GM13977 (cell line): Measurements from ENCODE around the gene GLRX2.

Experiments used
- DNase-seq: peaks from one replicate; pipeline ENCODE4 v3.0.0; 2012; ENCODE audit warnings: low spot score
- in situ Hi-C: fragments of 300-500 bp; cut with MboI; formaldehyde crosslinking; loops from one replicate; pipeline ENCODE4 v1.12.0; 2022; ENCODE audit warnings: low sequenced_read_pairs, low pct_unique_long_range_greater_than_20kb, mixed read lengths, inconsistent platforms; ENCODE audit not compliant: unreplicated experiment
- TF ChIP-seq, protein P1 (sequence below): IDR thresholded peaks from 2 replicates; pipeline ENCODE4 v1.5.1; 2012; ENCODE audit warnings: mild to moderate bottlenecking, control low read depth; ENCODE audit not compliant: insufficient read depth; ENCODE audit errors: extremely low read depth, missing control alignments

Gene GLRX2

GRCh38 chr1:193113258-193113991 lies 8.2 kb upstream of the GLRX2 start:
- DNase-seq, result no peak
- in situ Hi-C loops, result no loop called here
- TF ChIP-seq, protein P1, sequence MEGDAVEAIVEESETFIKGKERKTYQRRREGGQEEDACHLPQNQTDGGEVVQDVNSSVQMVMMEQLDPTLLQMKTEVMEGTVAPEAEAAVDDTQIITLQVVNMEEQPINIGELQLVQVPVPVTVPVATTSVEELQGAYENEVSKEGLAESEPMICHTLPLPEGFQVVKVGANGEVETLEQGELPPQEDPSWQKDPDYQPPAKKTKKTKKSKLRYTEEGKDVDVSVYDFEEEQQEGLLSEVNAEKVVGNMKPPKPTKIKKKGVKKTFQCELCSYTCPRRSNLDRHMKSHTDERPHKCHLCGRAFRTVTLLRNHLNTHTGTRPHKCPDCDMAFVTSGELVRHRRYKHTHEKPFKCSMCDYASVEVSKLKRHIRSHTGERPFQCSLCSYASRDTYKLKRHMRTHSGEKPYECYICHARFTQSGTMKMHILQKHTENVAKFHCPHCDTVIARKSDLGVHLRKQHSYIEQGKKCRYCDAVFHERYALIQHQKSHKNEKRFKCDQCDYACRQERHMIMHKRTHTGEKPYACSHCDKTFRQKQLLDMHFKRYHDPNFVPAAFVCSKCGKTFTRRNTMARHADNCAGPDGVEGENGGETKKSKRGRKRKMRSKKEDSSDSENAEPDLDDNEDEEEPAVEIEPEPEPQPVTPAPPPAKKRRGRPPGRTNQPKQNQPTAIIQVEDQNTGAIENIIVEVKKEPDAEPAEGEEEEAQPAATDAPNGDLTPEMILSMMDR, result no peak

- TF ChIP-seq, protein P1, result no peak
- DNase-seq, result no peak
- in situ Hi-C loops, result no loop called here
Measured at GRCh38 chr1:193111641-193112090, 6.5 kb upstream of the GLRX2 start.

DNA sequence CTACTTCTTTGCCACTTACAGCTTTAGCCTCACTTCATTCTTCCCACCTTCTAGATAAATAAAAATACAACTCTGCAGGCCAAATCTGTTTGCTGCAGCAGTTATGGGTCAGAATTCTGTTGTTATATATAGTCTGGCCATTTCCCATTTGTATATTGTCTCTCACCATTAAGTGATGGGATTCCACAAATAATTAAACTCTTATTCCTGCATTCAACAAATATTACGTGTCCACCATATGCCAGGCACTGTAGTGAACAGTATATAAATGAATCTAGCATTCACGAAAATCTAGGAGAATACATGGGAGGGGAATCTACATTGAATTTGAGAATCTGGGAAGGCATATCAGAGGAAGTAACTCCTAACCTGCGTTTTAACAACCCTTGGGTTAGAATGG lies 5.7 kb upstream of the GLRX2 start:
- in situ Hi-C loops, result no loop called here
- no peak for DNase-seq
- TF ChIP-seq, protein P1, result no peak

DNA sequence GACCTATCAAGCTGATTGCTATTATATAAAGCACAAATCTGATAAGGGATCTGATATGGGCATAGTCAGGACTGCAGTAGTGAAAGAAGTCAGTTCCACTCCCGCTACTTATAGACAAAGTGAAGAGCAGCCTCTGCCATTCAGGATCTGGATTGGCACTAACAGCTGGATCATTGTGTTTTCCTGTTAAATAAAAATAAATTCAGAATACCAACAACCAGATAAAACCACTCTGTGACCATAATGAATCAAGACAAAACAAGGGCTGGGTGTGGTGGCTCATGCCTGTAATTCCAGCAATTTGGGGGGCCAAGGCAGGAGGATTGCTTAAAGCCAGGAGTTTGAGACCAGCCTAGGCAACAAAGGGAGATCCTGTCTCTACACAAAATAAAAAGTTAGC lies 5.0 kb upstream of the GLRX2 start:
- TF ChIP-seq, protein P1, result no peak

GRCh38 chr1:193109619-193110018 lies 4.4 kb upstream of the GLRX2 start:
- in situ Hi-C loops, result no loop called here
- no peak for DNase-seq
- TF ChIP-seq, protein P1, result no peak

More for the DNA sequence above, 5.0 kb upstream of the GLRX2 start:
- DNase-seq, result no peak
- in situ Hi-C loops, result no loop called here

DNA sequence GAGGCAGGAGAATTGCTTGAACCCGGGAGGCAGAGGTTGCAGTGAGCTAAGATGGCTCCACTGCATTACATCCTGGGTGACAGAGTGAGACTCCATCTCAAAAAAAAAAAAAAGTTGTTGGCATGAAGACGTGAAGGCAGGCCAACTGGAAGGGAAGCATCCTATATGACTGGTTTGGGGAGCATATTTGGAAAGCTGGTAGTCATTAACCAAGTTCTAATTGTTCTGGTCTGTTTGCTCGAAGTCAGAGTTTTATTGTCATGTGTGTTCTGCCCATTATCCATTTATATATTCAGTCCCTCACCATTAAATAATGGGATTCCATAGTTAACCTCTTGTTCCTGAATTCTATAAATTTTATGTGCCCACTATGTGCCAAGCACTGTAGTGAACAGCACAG lies 3.3 kb upstream of the GLRX2 start:
- in situ Hi-C loops, result no loop called here
- DNase-seq, result no peak
- TF ChIP-seq, protein P1, result no peak
